CD4-positive, alpha-beta T cell (primary cell): Measurements from ENCODE around the gene P4HA3. TPM values are rescaled to one million over a fixed set of nuclear protein-coding genes. Genes with fewer than 3 reads are reported as not detected.

ENCODE experiments used
- ATAC-seq: fragments of 200-7000 bp; cut with Tn5 transposase; one replicate; pipeline ENCODE4 v1.10.0; 2022; ENCODE audit warnings: mild to moderate bottlenecking; ENCODE audit not compliant: poor library complexity
- CTCF ChIA-PET: fragments of 350-600 bp; sonication (Branson Sonifier 250); formaldehyde crosslinking; loops from one replicate; lab custom pipeline; 2021; ENCODE audit warnings: antibody characterized with exemption, inconsistent platforms; lab: Charles Lee
- POLR2A ChIA-PET: fragments of 350-600 bp; sonication (Branson Sonifier 250); formaldehyde crosslinking; loops from one replicate; lab custom pipeline; 2021; ENCODE audit warnings: antibody characterized with exemption, inconsistent platforms; lab: Charles Lee
- DNase-seq, 14 experiments: peaks; one replicate each; pipeline ENCODE4 v3.0.0-alpha.2; 2013 to 2020; ENCODE audit warnings: mixed read lengths in 2 of 14
- H3K27ac ChIP-seq, 2 donors: one replicate each; pipeline versions ENCODE4 v1.5.1 to v1.7.0; 2013; ENCODE audit warnings: low read length in 2 of 2, low read depth in 1 of 2, mild to moderate bottlenecking in 1 of 2
- H3K27me3 ChIP-seq, 2 experiments: 1 replicate in 1 of 2; 2 replicates in 1 of 2; pipeline versions ENCODE4 v1.6.1 to v1.7.0; 2013; ENCODE audit warnings: low read length in 2 of 2, control low read depth in 1 of 2, mild to moderate bottlenecking in 1 of 2, moderate library complexity in 1 of 2; ENCODE audit not compliant: insufficient read depth in 2 of 2, control insufficient read depth in 1 of 2
- H3K36me3 ChIP-seq: one replicate; pipeline ENCODE4 v1.6.1; 2013; ENCODE audit warnings: low read length, control low read depth; ENCODE audit not compliant: insufficient read depth
- H3K4me1 ChIP-seq: one replicate; pipeline ENCODE4 v1.6.1; 2013; ENCODE audit warnings: low read length, control low read depth; ENCODE audit not compliant: insufficient read depth
- H3K4me3 ChIP-seq: one replicate; pipeline ENCODE4 v1.5.1; 2013; ENCODE audit warnings: mild to moderate bottlenecking, low read length, moderate library complexity
- H3K9me3 ChIP-seq, 2 experiments: 1 replicate in 1 of 2; 2 replicates in 1 of 2; pipeline versions ENCODE4 v1.6.1 to v1.7.0; 2013; ENCODE audit warnings: low read length in 2 of 2, mild to moderate bottlenecking in 2 of 2, control low read depth in 1 of 2, moderate library complexity in 1 of 2; ENCODE audit not compliant: control insufficient read depth in 1 of 2, insufficient read depth in 1 of 2
- H3K27ac Mint-ChIP-seq: one replicate; pipeline ENCODE4 v1.8.0; 2020; ENCODE audit warnings: mixed read lengths
- H3K27me3 Mint-ChIP-seq: one replicate; pipeline ENCODE4 v1.8.0; 2021; ENCODE audit warnings: mixed read lengths
- H3K36me3 Mint-ChIP-seq: one replicate; pipeline ENCODE4 v1.8.0; 2021; ENCODE audit warnings: low read depth, mixed read lengths
- H3K4me1 Mint-ChIP-seq: one replicate; pipeline ENCODE4 v1.8.0; 2021; ENCODE audit warnings: low read depth, mixed read lengths
- H3K4me3 Mint-ChIP-seq: one replicate; pipeline ENCODE4 v1.8.0; 2020; ENCODE audit warnings: mild to moderate bottlenecking, mixed read lengths
- H3K9me3 Mint-ChIP-seq: one replicate; pipeline ENCODE4 v1.8.0; 2020; ENCODE audit warnings: mixed read lengths
- CTCF ChIP-seq: fragments of 200-600 bp; IDR thresholded peaks from one replicate; pipeline ENCODE4 v1.8.0; 2022; ENCODE audit warnings: antibody characterized with exemption, mild to moderate bottlenecking
- intact Hi-C, 2 experiments: fragments of 100-400 bp; cut with DNase I in 1 of 2; cut with micrococcal nuclease in 1 of 2; formaldehyde crosslinking; loops; one replicate each; pipeline versions ENCODE4 v1.15.1 to v1.9.0; 2023 to 2025; cut with DNase I, micrococcal nuclease
- total RNA-seq, 174 experiments: library from RNA in 2 of 174; stranded (reverse) in 2 of 174; gene quantifications; one replicate each; pipeline ENCODE4 v1.2.3 and lab custom pipeline; 2021 to 2026

P4HA3 gene
- total RNA-seq, 2 experiments from 2014 or later = not detected

GRCh38 chr11:74306435-74307175, 4.8 kb downstream of the P4HA3 start:
- POLR2A ChIA-PET = no interaction called here
- no peak overlapping the region for H3K27ac Mint-ChIP-seq
- no peak for TF ChIP-seq CTCF
- H3K36me3 Mint-ChIP-seq = no peaks in the 10 kb centered on the region
- Histone ChIP-seq H3K4me1 (peaks cover 7% of the 10 kb centered on the region), H3K36me3 (no peaks in the 10 kb centered on the region), H3K27me3 (peaks cover 16 to 42% of the 10 kb centered on the region in 2 experiments), H3K4me3 (no peak overlapping the region), H3K9me3 (no peaks in the 10 kb centered on the region), H3K27ac (no peak overlapping the region)
- H3K4me3 Mint-ChIP-seq = no peak overlapping the region
- peaks cover 48% of the 10 kb centered on the region for H3K27me3 Mint-ChIP-seq
- DNase-seq (no peak), ATAC-seq (no peak)
- peaks cover 7% of the 10 kb centered on the region for H3K4me1 Mint-ChIP-seq
- H3K9me3 Mint-ChIP-seq = no peaks in the 10 kb centered on the region
- CTCF ChIA-PET = no interaction called here
- intact Hi-C loops = no loop called here

GRCh38 chr11:74299015-74299414, 12.4 kb downstream of the P4HA3 start:
- Histone ChIP-seq H3K27me3 (no peaks in the 10 kb centered on the region), H3K36me3 (no peaks in the 10 kb centered on the region), H3K4me1 (no peaks in the 10 kb centered on the region), H3K4me3 (no peak overlapping the region), H3K9me3 (no peaks in the 10 kb centered on the region), H3K27ac (no peak overlapping the region)
- H3K27ac Mint-ChIP-seq = no peak overlapping the region
- peaks cover 11% of the 10 kb centered on the region for H3K4me1 Mint-ChIP-seq
- POLR2A ChIA-PET = no interaction called here
- DNase-seq (no peak), ATAC-seq (no peak)
- peaks cover under 1% of the 10 kb centered on the region for H3K27me3 Mint-ChIP-seq
- H3K9me3 Mint-ChIP-seq = no peaks in the 10 kb centered on the region
- CTCF ChIA-PET = no interaction called here
- no peak for TF ChIP-seq CTCF
- intact Hi-C loops = no loop called here
- H3K36me3 Mint-ChIP-seq = no peaks in the 10 kb centered on the region
- no peak overlapping the region for H3K4me3 Mint-ChIP-seq

GRCh38 chr11:74297484-74297883, 14.0 kb downstream of the P4HA3 start:
- DNase-seq (no peak), ATAC-seq (no peak)
- Histone ChIP-seq H3K4me1 (no peaks in the 10 kb centered on the region), H3K27ac (no peak overlapping the region), H3K4me3 (no peak overlapping the region), H3K36me3 (no peaks in the 10 kb centered on the region), H3K27me3 (no peaks in the 10 kb centered on the region), H3K9me3 (no peaks in the 10 kb centered on the region)
- Mint-ChIP-seq H3K9me3 (no peaks in the 10 kb centered on the region), H3K27ac (no peak overlapping the region), H3K36me3 (no peaks in the 10 kb centered on the region), H3K4me1 (peaks cover 11% of the 10 kb centered on the region), H3K27me3 (no peaks in the 10 kb centered on the region), H3K4me3 (no peak overlapping the region)
- TF ChIP-seq CTCF = no peak
- intact Hi-C loops = no loop called here
- POLR2A ChIA-PET = interaction anchor here (0.9 kb wide), 1 partner anchor 10 kb away, joined by 3 read pairs; no protein-coding TSS in a partner anchor
- CTCF ChIA-PET = no interaction called here
